ENCODE measurements around the gene INSYN1. TPM values are rescaled to one million over a fixed set of nuclear protein-coding genes. Genes with fewer than 3 reads are reported as not detected.
"Not testable (repeated sequence)": the region's sequence is repeated elsewhere in the genome, so short reads cannot be mapped to it uniquely, and the experiment has no call there.

INSYN1 gene
- total RNA-seq, 1 experiment from 2014 or later = not detected

- no peak overlapping the region for H3K27ac ChIP-seq
- peaks cover 17% of the 10 kb centered on the region for H3K27me3 ChIP-seq
- H3K4me3 ChIP-seq = no peak overlapping the region
- no peaks in the 10 kb centered on the region for H3K36me3 ChIP-seq
- no peaks in the 10 kb centered on the region for H3K9me3 ChIP-seq (replicated peaks)
- DNase-seq = no peak
- H3K4me1 ChIP-seq = 0 out of 2 replicates have a peak, but pooled peaks cover 6% of the 10 kb centered on the region
Observed at GRCh38 chr15:73749533-73749932, 3.6 kb downstream of the INSYN1 start.

- peaks cover 12% of the 10 kb centered on the region for H3K27me3 ChIP-seq
- H3K4me3 ChIP-seq = no peak overlapping the region
- H3K27ac ChIP-seq = no peak overlapping the region
- H3K4me1 ChIP-seq = 0 out of 2 replicates have a peak, but pooled peaks cover 6% of the 10 kb centered on the region
- no peak for DNase-seq
- no peaks in the 10 kb centered on the region for H3K9me3 ChIP-seq (replicated peaks)
- H3K36me3 ChIP-seq = no peaks in the 10 kb centered on the region
Observed at GRCh38 chr15:73748730-73749129, 4.4 kb downstream of the INSYN1 start.

GRCh38 chr15:73747847-73748590 is 5.1 kb downstream of the INSYN1 start:
- Histone ChIP-seq H3K4me3 (no peak overlapping the region), H3K4me1 (0 out of 2 replicates have a peak, but pooled peaks cover 6% of the 10 kb centered on the region), H3K36me3 (no peaks in the 10 kb centered on the region), H3K27ac (no peak overlapping the region), H3K27me3 (peaks cover 7% of the 10 kb centered on the region; the same call in 1 of the 2 replicates), H3K9me3 (replicated peaks) (no peaks in the 10 kb centered on the region)
- no peak for DNase-seq

- Histone ChIP-seq H3K4me3 (no peak overlapping the region), H3K9me3 (replicated peaks) (no peaks in the 10 kb centered on the region), H3K36me3 (no peaks in the 10 kb centered on the region), H3K27ac (no peak overlapping the region), H3K27me3 (0 out of 2 replicates have a peak, but pooled peaks cover 3% of the 10 kb centered on the region), H3K4me1 (0 out of 2 replicates have a peak, but pooled peaks cover 6% of the 10 kb centered on the region)
- no peak for DNase-seq
Observed at GRCh38 chr15:73746883-73747282, 6.3 kb downstream of the INSYN1 start.

- Histone ChIP-seq H3K9me3 (replicated peaks) (no peaks in the 10 kb centered on the region), H3K4me1 (0 out of 2 replicates have a peak, but pooled peaks cover 6% of the 10 kb centered on the region), H3K27ac (no peak overlapping the region), H3K4me3 (no peak overlapping the region), H3K27me3 (0 out of 2 replicates have a peak, but pooled peaks cover 3% of the 10 kb centered on the region), H3K36me3 (no peaks in the 10 kb centered on the region)
- DNase-seq = no peak
Observed at GRCh38 chr15:73746261-73746660, 6.9 kb downstream of the INSYN1 start.

- no peaks in the 10 kb centered on the region for H3K9me3 ChIP-seq (replicated peaks)
- 0 out of 2 replicates have a peak, but pooled peaks cover 3% of the 10 kb centered on the region for H3K27me3 ChIP-seq
- no peak overlapping the region for H3K27ac ChIP-seq
- DNase-seq = no peak
- no peaks in the 10 kb centered on the region for H3K36me3 ChIP-seq
- H3K4me3 ChIP-seq = no peak overlapping the region
- 0 out of 2 replicates have a peak, but pooled peaks cover 6% of the 10 kb centered on the region for H3K4me1 ChIP-seq
Observed at GRCh38 chr15:73745073-73745472, 8.1 kb downstream of the INSYN1 start.

GRCh38 chr15:73744293-73744692 is 8.9 kb downstream of the INSYN1 start:
- Histone ChIP-seq H3K27ac (no peak overlapping the region), H3K27me3 (0 out of 2 replicates have a peak, but pooled peaks cover 3% of the 10 kb centered on the region), H3K4me3 (no peak overlapping the region), H3K4me1 (0 out of 2 replicates have a peak, but pooled peaks cover 6% of the 10 kb centered on the region), H3K36me3 (no peaks in the 10 kb centered on the region), H3K9me3 (replicated peaks) (no peaks in the 10 kb centered on the region)
- no peak for DNase-seq

GRCh38 chr15:73741321-73741836 is 11.8 kb downstream of the INSYN1 start:
- H3K9me3 ChIP-seq (replicated peaks) = no peaks in the 10 kb centered on the region
- H3K36me3 ChIP-seq = no peaks in the 10 kb centered on the region
- no peak overlapping the region for H3K27ac ChIP-seq
- H3K27me3 ChIP-seq = peaks cover 14% of the 10 kb centered on the region; the same call in 1 of the 2 replicates
- DNase-seq = no peak
- 0 out of 2 replicates have a peak, but pooled peaks cover 3% of the 10 kb centered on the region for H3K4me1 ChIP-seq
- no peak overlapping the region for H3K4me3 ChIP-seq

- Histone ChIP-seq H3K36me3 (no peaks in the 10 kb centered on the region), H3K9me3 (replicated peaks) (no peaks in the 10 kb centered on the region), H3K27ac (no peak overlapping the region), H3K27me3 (peaks cover 14% of the 10 kb centered on the region; the same call in 1 of the 2 replicates), H3K4me1 (0 out of 2 replicates have a peak, but pooled peaks cover 3% of the 10 kb centered on the region), H3K4me3 (no peak overlapping the region)
- DNase-seq = no peak
Observed at GRCh38 chr15:73740152-73741048, 12.8 kb downstream of the INSYN1 start.

GRCh38 chr15:73737535-73737934 is 15.6 kb downstream of the INSYN1 start:
- Histone ChIP-seq H3K4me3 (no peak overlapping the region), H3K27ac (no peak overlapping the region), H3K27me3 (peaks cover 14% of the 10 kb centered on the region; the same call in 1 of the 2 replicates), H3K4me1 (no peaks in the 10 kb centered on the region), H3K36me3 (no peaks in the 10 kb centered on the region), H3K9me3 (replicated peaks) (no peaks in the 10 kb centered on the region)
- no peak for DNase-seq

- no peak overlapping the region for H3K27ac ChIP-seq
- no peak for DNase-seq
- no peak overlapping the region for H3K4me3 ChIP-seq
- H3K27me3 ChIP-seq = peaks cover 11% of the 10 kb centered on the region; the same call in 1 of the 2 replicates
- no peaks in the 10 kb centered on the region for H3K9me3 ChIP-seq (replicated peaks)
- H3K36me3 ChIP-seq = no peaks in the 10 kb centered on the region
- H3K4me1 ChIP-seq = no peaks in the 10 kb centered on the region
Observed at GRCh38 chr15:73732930-73733329, 20.2 kb downstream of the INSYN1 start.

GRCh38 chr15:73732051-73732450 is 21.1 kb downstream of the INSYN1 start:
- H3K4me1 ChIP-seq; DNase-seq; H3K4me3 ChIP-seq; H3K27me3 ChIP-seq; H3K9me3 ChIP-seq (replicated peaks); H3K27ac ChIP-seq; H3K36me3 ChIP-seq: not testable (repeated sequence)

- Histone ChIP-seq H3K4me3 (no peak overlapping the region), H3K27ac (no peak overlapping the region), H3K9me3 (replicated peaks) (no peaks in the 10 kb centered on the region), H3K27me3 (peaks cover 19% of the 10 kb centered on the region; the same call in 1 of the 2 replicates), H3K36me3 (no peaks in the 10 kb centered on the region), H3K4me1 (no peaks in the 10 kb centered on the region)
- DNase-seq = no peak
Observed at GRCh38 chr15:73727330-73727976, 25.7 kb downstream of the INSYN1 start.

GRCh38 chr15:73724212-73724611 is 28.9 kb downstream of the INSYN1 start:
- no peak for DNase-seq
- Histone ChIP-seq H3K27me3 (peaks cover 22% of the 10 kb centered on the region; the same call in 1 of the 2 replicates), H3K9me3 (replicated peaks) (no peaks in the 10 kb centered on the region), H3K4me1 (no peaks in the 10 kb centered on the region), H3K36me3 (no peaks in the 10 kb centered on the region), H3K27ac (no peak overlapping the region), H3K4me3 (no peak overlapping the region)
